ENCODE data around the gene ANTXR1. TPM values are rescaled to one million over a fixed set of nuclear protein-coding genes. Genes with fewer than 3 reads are reported as not detected.

The ANTXR1 gene
- total and polyA plus RNA-seq, 9 of the 15 experiments (the other 6 are each of a cell fraction or from before 2014, with no cell fraction given), result 0.07 to 1.00 (median 0.54) TPM

- TF ChIP-seq, protein P1, sequence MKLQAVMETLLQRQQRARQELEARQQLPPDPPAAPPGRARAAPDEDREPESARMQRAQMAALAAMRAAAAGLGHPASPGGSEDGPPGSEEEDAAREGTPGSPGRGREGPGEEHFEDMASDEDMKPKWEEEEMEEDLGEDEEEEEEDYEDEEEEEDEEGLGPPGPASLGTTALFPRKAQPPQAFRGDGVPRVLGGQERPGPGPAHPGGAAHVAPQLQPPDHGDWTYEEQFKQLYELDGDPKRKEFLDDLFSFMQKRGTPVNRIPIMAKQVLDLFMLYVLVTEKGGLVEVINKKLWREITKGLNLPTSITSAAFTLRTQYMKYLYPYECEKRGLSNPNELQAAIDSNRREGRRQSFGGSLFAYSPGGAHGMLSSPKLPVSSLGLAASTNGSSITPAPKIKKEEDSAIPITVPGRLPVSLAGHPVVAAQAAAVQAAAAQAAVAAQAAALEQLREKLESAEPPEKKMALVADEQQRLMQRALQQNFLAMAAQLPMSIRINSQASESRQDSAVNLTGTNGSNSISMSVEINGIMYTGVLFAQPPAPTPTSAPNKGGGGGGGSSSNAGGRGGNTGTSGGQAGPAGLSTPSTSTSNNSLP (IDR thresholded peaks at IDR 0.05; ENCODE audit: borderline replicate concordance, low read depth, low read length), result no peak
- TF ChIP-seq TBP (optimal IDR thresholded peaks at IDR 0.05; ENCODE audit: low read depth, low read length), result peak; percentile 48
- peak; percentile 96 for TF ChIP-seq CBFA2T3 (IDR thresholded peaks at IDR 0.05)
- TF ChIP-seq CBX3 (IDR thresholded peaks at IDR 0.05; ENCODE audit: borderline replicate concordance in 1 of 2, low read length in 2 of 2), result no peak
- TF ChIP-seq, protein P2, sequence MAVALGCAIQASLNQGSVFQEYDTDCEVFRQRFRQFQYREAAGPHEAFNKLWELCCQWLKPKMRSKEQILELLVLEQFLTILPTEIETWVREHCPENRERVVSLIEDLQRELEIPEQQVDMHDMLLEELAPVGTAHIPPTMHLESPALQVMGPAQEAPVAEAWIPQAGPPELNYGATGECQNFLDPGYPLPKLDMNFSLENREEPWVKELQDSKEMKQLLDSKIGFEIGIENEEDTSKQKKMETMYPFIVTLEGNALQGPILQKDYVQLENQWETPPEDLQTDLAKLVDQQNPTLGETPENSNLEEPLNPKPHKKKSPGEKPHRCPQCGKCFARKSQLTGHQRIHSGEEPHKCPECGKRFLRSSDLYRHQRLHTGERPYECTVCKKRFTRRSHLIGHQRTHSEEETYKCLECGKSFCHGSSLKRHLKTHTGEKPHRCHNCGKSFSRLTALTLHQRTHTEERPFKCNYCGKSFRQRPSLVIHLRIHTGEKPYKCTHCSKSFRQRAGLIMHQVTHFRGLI (CRISPR knock-in tag; IDR thresholded peaks at IDR 0.05), result no peak
- TF ChIP-seq, protein P3, sequence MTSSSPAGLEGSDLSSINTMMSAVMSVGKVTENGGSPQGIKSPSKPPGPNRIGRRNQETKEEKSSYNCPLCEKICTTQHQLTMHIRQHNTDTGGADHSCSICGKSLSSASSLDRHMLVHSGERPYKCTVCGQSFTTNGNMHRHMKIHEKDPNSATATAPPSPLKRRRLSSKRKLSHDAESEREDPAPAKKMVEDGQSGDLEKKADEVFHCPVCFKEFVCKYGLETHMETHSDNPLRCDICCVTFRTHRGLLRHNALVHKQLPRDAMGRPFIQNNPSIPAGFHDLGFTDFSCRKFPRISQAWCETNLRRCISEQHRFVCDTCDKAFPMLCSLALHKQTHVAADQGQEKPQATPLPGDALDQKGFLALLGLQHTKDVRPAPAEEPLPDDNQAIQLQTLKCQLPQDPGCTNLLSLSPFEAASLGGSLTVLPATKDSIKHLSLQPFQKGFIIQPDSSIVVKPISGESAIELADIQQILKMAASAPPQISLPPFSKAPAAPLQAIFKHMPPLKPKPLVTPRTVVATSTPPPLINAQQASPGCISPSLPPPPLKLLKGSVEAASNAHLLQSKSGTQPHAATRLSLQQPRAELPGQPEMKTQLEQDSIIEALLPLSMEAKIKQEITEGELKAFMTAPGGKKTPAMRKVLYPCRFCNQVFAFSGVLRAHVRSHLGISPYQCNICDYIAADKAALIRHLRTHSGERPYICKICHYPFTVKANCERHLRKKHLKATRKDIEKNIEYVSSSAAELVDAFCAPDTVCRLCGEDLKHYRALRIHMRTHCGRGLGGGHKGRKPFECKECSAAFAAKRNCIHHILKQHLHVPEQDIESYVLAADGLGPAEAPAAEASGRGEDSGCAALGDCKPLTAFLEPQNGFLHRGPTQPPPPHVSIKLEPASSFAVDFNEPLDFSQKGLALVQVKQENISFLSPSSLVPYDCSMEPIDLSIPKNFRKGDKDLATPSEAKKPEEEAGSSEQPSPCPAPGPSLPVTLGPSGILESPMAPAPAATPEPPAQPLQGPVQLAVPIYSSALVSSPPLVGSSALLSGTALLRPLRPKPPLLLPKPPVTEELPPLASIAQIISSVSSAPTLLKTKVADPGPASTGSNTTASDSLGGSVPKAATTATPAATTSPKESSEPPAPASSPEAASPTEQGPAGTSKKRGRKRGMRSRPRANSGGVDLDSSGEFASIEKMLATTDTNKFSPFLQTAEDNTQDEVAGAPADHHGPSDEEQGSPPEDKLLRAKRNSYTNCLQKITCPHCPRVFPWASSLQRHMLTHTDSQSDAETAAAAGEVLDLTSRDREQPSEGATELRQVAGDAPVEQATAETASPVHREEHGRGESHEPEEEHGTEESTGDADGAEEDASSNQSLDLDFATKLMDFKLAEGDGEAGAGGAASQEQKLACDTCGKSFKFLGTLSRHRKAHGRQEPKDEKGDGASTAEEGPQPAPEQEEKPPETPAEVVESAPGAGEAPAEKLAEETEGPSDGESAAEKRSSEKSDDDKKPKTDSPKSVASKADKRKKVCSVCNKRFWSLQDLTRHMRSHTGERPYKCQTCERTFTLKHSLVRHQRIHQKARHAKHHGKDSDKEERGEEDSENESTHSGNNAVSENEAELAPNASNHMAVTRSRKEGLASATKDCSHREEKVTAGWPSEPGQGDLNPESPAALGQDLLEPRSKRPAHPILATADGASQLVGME (CRISPR knock-in tag; IDR thresholded peaks at IDR 0.05), result no peak
- no peak for TF ChIP-seq STAT5B (CRISPR knock-in tag; IDR thresholded peaks at IDR 0.05)
- peak; percentile 56 for TF ChIP-seq NEUROD1 (IDR thresholded peaks at IDR 0.05; ENCODE audit: borderline replicate concordance, low read depth, low read length, partially characterized antibody)
- no peak for TF ChIP-seq ZNF518B (CRISPR knock-in tag; IDR thresholded peaks at IDR 0.05)
- TF ChIP-seq ZEB2 (IDR thresholded peaks at IDR 0.05), result no peak
- peak; percentile 84 for TF ChIP-seq CTBP1 (IDR thresholded peaks at IDR 0.05; ENCODE audit: borderline replicate concordance)
- 0 out of 2 replicates have a peak, but pooled peaks have one; percentile 23 for TF ChIP-seq HES1 (IDR thresholded peaks at IDR 0.05; ENCODE audit: low read depth)
- no peak for TF ChIP-seq GTF2F1 (IDR thresholded peaks at IDR 0.05; ENCODE audit: low read depth, low read length)
- no peak for TF ChIP-seq ZNF184 (CRISPR knock-in tag; IDR thresholded peaks at IDR 0.05)
- no peak for TF ChIP-seq NONO (IDR thresholded peaks at IDR 0.05; ENCODE audit: low read depth in 2 of 2, low read length in 1 of 2)
Measured at GRCh38 chr2:69181806-69182427, 168.9 kb downstream of the ANTXR1 start (continued).
